Measurements from ENCODE around the gene CLK2. TPM values are rescaled to one million over a fixed set of nuclear protein-coding genes. Genes with fewer than 3 reads are reported as not detected.

CLK2 gene
- total and polyA plus RNA-seq, 9 of the 15 experiments (the other 6 are each of a cell fraction or from before 2014, with no cell fraction given) = 13.5 to 81.4 (median 39.6) TPM

DNA sequence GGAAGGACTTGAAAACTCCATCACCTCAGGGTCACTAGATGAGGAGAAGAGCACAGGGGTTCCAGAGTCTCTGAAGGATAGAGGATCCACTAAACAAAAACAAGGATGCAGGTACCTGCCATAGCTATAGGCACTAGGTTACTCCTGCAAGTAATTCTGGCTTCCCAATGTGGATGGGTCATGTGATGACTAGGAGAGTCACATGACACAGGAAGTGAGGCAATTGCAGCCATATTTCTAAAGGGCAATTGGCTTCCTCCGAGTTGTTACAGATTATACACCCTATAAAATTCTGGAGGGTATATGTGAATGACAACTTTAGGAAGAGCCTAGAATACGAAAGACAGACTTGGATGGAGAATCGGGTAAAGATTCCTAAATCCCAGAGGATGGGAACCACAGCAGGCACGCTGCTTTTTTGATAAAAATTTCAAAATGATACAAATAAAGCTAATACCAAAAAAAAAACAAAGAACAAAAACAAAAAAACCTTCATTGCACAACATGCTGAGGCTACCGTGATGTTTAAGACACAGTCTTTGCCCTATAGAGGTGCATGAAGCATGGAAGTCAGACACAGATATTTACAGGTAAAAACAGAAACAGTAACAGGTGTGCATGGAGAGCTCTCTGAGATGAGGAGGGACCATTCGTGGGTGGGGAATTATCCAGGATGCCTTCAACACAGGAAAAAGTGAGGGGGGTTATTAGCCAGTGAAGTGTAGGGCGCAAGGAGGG, 54.3 kb downstream of the CLK2 start (continued):
- TF ChIP-seq ZBTB43 (CRISPR knock-in tag; IDR thresholded peaks at IDR 0.05) = no peak
- peak; percentile 69 for TF ChIP-seq ZNF395 (CRISPR knock-in tag; IDR thresholded peaks at IDR 0.05)
- TF ChIP-seq SNIP1 (IDR thresholded peaks at IDR 0.05; ENCODE audit: low read depth) = no peak
- TF ChIP-seq, protein P1, sequence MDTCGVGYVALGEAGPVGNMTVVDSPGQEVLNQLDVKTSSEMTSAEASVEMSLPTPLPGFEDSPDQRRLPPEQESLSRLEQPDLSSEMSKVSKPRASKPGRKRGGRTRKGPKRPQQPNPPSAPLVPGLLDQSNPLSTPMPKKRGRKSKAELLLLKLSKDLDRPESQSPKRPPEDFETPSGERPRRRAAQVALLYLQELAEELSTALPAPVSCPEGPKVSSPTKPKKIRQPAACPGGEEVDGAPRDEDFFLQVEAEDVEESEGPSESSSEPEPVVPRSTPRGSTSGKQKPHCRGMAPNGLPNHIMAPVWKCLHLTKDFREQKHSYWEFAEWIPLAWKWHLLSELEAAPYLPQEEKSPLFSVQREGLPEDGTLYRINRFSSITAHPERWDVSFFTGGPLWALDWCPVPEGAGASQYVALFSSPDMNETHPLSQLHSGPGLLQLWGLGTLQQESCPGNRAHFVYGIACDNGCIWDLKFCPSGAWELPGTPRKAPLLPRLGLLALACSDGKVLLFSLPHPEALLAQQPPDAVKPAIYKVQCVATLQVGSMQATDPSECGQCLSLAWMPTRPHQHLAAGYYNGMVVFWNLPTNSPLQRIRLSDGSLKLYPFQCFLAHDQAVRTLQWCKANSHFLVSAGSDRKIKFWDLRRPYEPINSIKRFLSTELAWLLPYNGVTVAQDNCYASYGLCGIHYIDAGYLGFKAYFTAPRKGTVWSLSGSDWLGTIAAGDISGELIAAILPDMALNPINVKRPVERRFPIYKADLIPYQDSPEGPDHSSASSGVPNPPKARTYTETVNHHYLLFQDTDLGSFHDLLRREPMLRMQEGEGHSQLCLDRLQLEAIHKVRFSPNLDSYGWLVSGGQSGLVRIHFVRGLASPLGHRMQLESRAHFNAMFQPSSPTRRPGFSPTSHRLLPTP (IDR thresholded peaks at IDR 0.05; ENCODE audit: borderline replicate concordance, extremely low read depth, insufficient read length) = no peak
- TF ChIP-seq NR2C1 (IDR thresholded peaks at IDR 0.05) = peak; percentile 76
- peak; percentile 71 for TF ChIP-seq NR2C1 (tag; IDR thresholded peaks at IDR 0.05)
- TF ChIP-seq RBM22 (IDR thresholded peaks at IDR 0.05; ENCODE audit: low read depth, low read length, poor library complexity, severe bottlenecking) = no peak
- no peak for TF ChIP-seq MAFG (tag; conservative IDR thresholded peaks at IDR 0.05)
- peak; percentile 43; the same call in 1 of the 2 replicates for TF ChIP-seq ZNF644 (tag; IDR thresholded peaks at IDR 0.05; ENCODE audit: low read depth)
- peak; percentile 48 for TF ChIP-seq C11orf30 (IDR thresholded peaks at IDR 0.05; ENCODE audit: low read depth)
- no peak for TF ChIP-seq SNAPC5 (CRISPR knock-in tag; IDR thresholded peaks at IDR 0.05)
- no peak for TF ChIP-seq YBX1 (IDR thresholded peaks at IDR 0.05)
- TF ChIP-seq PHB2 (IDR thresholded peaks at IDR 0.05; ENCODE audit: low read depth) = no peak
- TF ChIP-seq ATF7 (IDR thresholded peaks at IDR 0.05) = 0 out of 2 replicates have a peak, but pooled peaks have one; percentile 28
- TF ChIP-seq HMG20A (CRISPR knock-in tag; conservative IDR thresholded peaks at IDR 0.05) = no peak
- TF ChIP-seq MBD2 (IDR thresholded peaks at IDR 0.05; ENCODE audit: borderline replicate concordance, low read depth) = no peak; the same call in 1 of the 2 replicates
- TF ChIP-seq, protein P2, sequence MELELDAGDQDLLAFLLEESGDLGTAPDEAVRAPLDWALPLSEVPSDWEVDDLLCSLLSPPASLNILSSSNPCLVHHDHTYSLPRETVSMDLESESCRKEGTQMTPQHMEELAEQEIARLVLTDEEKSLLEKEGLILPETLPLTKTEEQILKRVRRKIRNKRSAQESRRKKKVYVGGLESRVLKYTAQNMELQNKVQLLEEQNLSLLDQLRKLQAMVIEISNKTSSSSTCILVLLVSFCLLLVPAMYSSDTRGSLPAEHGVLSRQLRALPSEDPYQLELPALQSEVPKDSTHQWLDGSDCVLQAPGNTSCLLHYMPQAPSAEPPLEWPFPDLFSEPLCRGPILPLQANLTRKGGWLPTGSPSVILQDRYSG (tag; conservative IDR thresholded peaks at IDR 0.05; ENCODE audit: low read depth) = peak; percentile 66; the same call in 1 of the 2 replicates
- no peak for TF ChIP-seq MECOM (CRISPR knock-in tag; IDR thresholded peaks at IDR 0.05)
- peak; percentile 97 for TF ChIP-seq PHF20 (IDR thresholded peaks at IDR 0.05; ENCODE audit: partially characterized antibody)
- TF ChIP-seq, protein P3, sequence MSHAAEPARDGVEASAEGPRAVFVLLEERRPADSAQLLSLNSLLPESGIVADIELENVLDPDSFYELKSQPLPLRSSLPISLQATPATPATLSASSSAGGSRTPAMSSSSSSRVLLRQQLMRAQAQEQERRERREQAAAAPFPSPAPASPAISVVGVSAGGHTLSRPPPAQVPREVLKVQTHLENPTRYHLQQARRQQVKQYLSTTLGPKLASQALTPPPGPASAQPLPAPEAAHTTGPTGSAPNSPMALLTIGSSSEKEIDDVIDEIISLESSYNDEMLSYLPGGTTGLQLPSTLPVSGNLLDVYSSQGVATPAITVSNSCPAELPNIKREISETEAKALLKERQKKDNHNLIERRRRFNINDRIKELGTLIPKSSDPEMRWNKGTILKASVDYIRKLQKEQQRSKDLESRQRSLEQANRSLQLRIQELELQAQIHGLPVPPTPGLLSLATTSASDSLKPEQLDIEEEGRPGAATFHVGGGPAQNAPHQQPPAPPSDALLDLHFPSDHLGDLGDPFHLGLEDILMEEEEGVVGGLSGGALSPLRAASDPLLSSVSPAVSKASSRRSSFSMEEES (CRISPR knock-in tag; IDR thresholded peaks at IDR 0.05) = peak; percentile 99
